Astrocyte (in vitro differentiated cells and primary cell): ENCODE results near the gene SV2A. TPM values are rescaled to one million over a fixed set of nuclear protein-coding genes. Genes with fewer than 3 reads are reported as not detected.

Experiments
- DNase-seq: peaks from one replicate; pipeline ENCODE4 v3.0.0-alpha.2; 2010; ENCODE audit warnings: low read depth
- FAIRE-seq: peaks from 2 replicates; lab custom pipeline; 2011; peaks lifted over from hg19 to GRCh38; lab: Jason Lieb, UNC
- H2AFZ ChIP-seq: 2 replicates; pipeline ENCODE4 v1.6.0; 2012; ENCODE audit warnings: low read depth, low read length, inconsistent platforms
- H3K27ac ChIP-seq: 2 replicates; pipeline ENCODE4 v1.5.1; 2011; ENCODE audit warnings: low read depth, low read length, inconsistent platforms
- H3K27me3 ChIP-seq: 2 replicates; pipeline ENCODE4 v1.6.0; 2011; ENCODE audit warnings: low read length, inconsistent platforms; ENCODE audit not compliant: insufficient read depth
- H3K36me3 ChIP-seq: 2 replicates; pipeline ENCODE4 v1.5.1; 2011; ENCODE audit warnings: low read length, inconsistent platforms; ENCODE audit not compliant: insufficient read depth
- H3K4me1 ChIP-seq: 2 replicates; pipeline ENCODE4 v1.5.1; 2011; ENCODE audit warnings: low read length, inconsistent platforms; ENCODE audit not compliant: insufficient read depth
- H3K4me2 ChIP-seq: 2 replicates; pipeline ENCODE4 v1.6.0; 2012; ENCODE audit warnings: low read length, inconsistent platforms
- H3K4me3 ChIP-seq: 2 replicates; pipeline ENCODE4 v1.5.1; 2011; ENCODE audit warnings: low read depth, mild to moderate bottlenecking, low read length, inconsistent platforms; ENCODE audit not compliant: insufficient read depth
- H3K79me2 ChIP-seq: 2 replicates; pipeline ENCODE4 v1.6.0; 2012; ENCODE audit warnings: mild to moderate bottlenecking, low read length, inconsistent platforms; ENCODE audit not compliant: insufficient read depth
- H3K9ac ChIP-seq: 2 replicates; pipeline ENCODE4 v1.6.0; 2012; ENCODE audit warnings: mild to moderate bottlenecking, low read length, inconsistent platforms
- H3K9me3 ChIP-seq: 2 replicates; pipeline ENCODE4 v1.5.1; 2012; ENCODE audit warnings: low read depth, mild to moderate bottlenecking, low read length, inconsistent platforms; ENCODE audit not compliant: insufficient read depth
- H4K20me1 ChIP-seq: 2 replicates; pipeline ENCODE4 v1.6.0; 2012; ENCODE audit warnings: low read length, inconsistent platforms; ENCODE audit not compliant: insufficient read depth
- H3K27ac Mint-ChIP-seq: one replicate; pipeline ENCODE4 v1.8.0; 2021; ENCODE audit warnings: mild to moderate bottlenecking, mixed read lengths; ENCODE audit not compliant: unreplicated experiment
- H3K27me3 Mint-ChIP-seq: one replicate; pipeline ENCODE4 v1.8.0; 2021; ENCODE audit warnings: low read depth, mixed read lengths; ENCODE audit not compliant: unreplicated experiment
- H3K36me3 Mint-ChIP-seq: one replicate; pipeline ENCODE4 v1.8.0; 2021; ENCODE audit warnings: low read depth, mixed read lengths; ENCODE audit not compliant: unreplicated experiment
- H3K4me1 Mint-ChIP-seq: one replicate; pipeline ENCODE4 v1.8.0; 2021; ENCODE audit warnings: low read depth, mixed read lengths; ENCODE audit not compliant: unreplicated experiment
- H3K4me3 Mint-ChIP-seq: one replicate; pipeline ENCODE4 v1.8.0; 2021; ENCODE audit warnings: mild to moderate bottlenecking, moderate library complexity, mixed read lengths; ENCODE audit not compliant: unreplicated experiment
- H3K9me3 Mint-ChIP-seq: one replicate; pipeline ENCODE4 v1.8.0; 2021; ENCODE audit warnings: mild to moderate bottlenecking, mixed read lengths; ENCODE audit not compliant: unreplicated experiment
- EZH2 ChIP-seq: IDR thresholded peaks from 2 replicates; pipeline ENCODE4 v1.6.1; 2012; ENCODE audit warnings: mild to moderate bottlenecking, low read length, inconsistent platforms; ENCODE audit not compliant: insufficient read depth
- total RNA-seq: library from RNA; stranded (reverse); gene quantifications from 2 replicates; pipeline ENCODE4 v1.2.1, GENCODE V29; 2021
- TF ChIP-seq, protein P1 (sequence below): IDR thresholded peaks from 2 replicates; pipeline ENCODE4 v1.5.1; 2011; ENCODE audit warnings: low read depth, mild to moderate bottlenecking, inconsistent platforms, low read length, moderate library complexity; ENCODE audit not compliant: insufficient read depth

Gene SV2A
- total RNA-seq, 1 donor from 2014 or later: 6.8 TPM

DNA sequence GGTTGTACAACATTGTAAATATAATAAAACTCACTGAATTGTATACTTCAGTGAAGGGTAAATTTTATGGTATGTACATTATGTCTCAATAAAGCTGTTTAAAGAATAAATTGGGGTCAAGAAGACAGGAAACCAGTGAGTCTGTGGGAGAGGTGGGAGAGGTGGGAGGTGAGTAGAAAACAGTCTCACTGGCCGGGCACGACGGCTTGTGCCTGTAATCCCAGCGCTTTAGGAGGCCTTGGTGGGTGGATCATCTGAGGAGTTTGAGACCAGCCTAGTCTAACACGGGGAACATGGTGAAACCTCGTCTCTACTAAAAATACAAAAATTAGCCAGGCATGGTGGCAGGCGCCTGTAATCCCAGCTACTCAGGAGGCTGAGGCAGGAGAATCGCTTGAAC lies 14.8 kb upstream of the SV2A start:
- Mint-ChIP-seq H3K9me3 (peaks cover 4% of the 10 kb centered on the region), H3K4me3 (no peak overlapping the region), H3K4me1 (peaks cover 27% of the 10 kb centered on the region), H3K36me3 (peaks cover 24% of the 10 kb centered on the region), H3K27me3 (no peaks in the 10 kb centered on the region), H3K27ac (no peak overlapping the region)
- peaks cover 3% of the 10 kb centered on the region for H3K36me3 ChIP-seq
- TF ChIP-seq, protein P1, sequence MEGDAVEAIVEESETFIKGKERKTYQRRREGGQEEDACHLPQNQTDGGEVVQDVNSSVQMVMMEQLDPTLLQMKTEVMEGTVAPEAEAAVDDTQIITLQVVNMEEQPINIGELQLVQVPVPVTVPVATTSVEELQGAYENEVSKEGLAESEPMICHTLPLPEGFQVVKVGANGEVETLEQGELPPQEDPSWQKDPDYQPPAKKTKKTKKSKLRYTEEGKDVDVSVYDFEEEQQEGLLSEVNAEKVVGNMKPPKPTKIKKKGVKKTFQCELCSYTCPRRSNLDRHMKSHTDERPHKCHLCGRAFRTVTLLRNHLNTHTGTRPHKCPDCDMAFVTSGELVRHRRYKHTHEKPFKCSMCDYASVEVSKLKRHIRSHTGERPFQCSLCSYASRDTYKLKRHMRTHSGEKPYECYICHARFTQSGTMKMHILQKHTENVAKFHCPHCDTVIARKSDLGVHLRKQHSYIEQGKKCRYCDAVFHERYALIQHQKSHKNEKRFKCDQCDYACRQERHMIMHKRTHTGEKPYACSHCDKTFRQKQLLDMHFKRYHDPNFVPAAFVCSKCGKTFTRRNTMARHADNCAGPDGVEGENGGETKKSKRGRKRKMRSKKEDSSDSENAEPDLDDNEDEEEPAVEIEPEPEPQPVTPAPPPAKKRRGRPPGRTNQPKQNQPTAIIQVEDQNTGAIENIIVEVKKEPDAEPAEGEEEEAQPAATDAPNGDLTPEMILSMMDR: no peak
- TF ChIP-seq EZH2: no peak
- H4K20me1 ChIP-seq: no peaks in the 10 kb centered on the region
- H3K9ac ChIP-seq: no peak overlapping the region
- no peak overlapping the region for H3K4me3 ChIP-seq
- H3K9me3 ChIP-seq: no peaks in the 10 kb centered on the region
- H2AFZ ChIP-seq: no peak overlapping the region
- no peak for FAIRE-seq
- no peaks in the 10 kb centered on the region for H3K27me3 ChIP-seq
- no peak overlapping the region for H3K4me2 ChIP-seq
- peaks cover 12% of the 10 kb centered on the region for H3K79me2 ChIP-seq
- no peak for DNase-seq
- no peak overlapping the region for H3K27ac ChIP-seq
- peaks cover 39% of the 10 kb centered on the region for H3K4me1 ChIP-seq

DNA sequence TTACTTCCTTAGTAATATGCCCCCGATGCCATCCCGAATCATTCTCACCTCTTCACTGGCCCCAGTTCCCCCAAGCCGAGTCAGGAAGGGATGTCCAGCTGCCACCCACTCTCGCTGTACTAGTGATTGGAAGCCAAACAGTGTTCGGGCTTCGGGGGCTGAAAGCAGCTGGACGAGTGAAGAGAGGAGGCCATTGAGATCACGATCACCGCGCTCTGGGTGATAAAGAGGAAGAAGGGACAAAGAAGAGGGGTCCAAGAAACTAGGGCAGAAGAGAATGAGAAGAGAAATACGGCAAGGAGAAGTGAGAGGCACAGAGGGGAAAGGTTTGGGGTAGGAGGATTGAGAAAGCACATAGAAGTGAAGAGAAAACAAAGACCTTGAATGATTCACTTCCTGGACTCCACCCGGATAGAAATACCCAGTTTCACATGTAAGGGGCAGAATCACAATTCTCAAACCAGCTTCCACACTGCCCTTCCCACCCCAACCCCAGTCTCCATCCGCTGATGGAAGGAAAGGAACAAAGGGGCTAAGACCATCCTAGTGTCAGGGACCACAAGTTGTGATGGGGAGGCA lies 13.7 kb upstream of the SV2A start:
- Histone ChIP-seq H3K9me3 (no peaks in the 10 kb centered on the region), H2AFZ (peak overlapping the region; percentile 5), H3K4me3 (no peak overlapping the region), H4K20me1 (peaks cover 10% of the 10 kb centered on the region), H3K27ac (peak overlapping the region; percentile 10), H3K9ac (no peak overlapping the region), H3K4me2 (peak overlapping the region; percentile 71), H3K27me3 (no peaks in the 10 kb centered on the region), H3K36me3 (peaks cover 5% of the 10 kb centered on the region), H3K4me1 (peaks cover 34% of the 10 kb centered on the region), H3K79me2 (peaks cover 23% of the 10 kb centered on the region)
- H3K27ac Mint-ChIP-seq: peak overlapping the region; percentile 55
- TF ChIP-seq, protein P1: no peak
- no peak for TF ChIP-seq EZH2
- peaks cover 29% of the 10 kb centered on the region for H3K36me3 Mint-ChIP-seq
- H3K27me3 Mint-ChIP-seq: no peaks in the 10 kb centered on the region
- FAIRE-seq: no peak
- peaks cover 20% of the 10 kb centered on the region for H3K4me1 Mint-ChIP-seq
- no peak for DNase-seq
- H3K4me3 Mint-ChIP-seq: no peak overlapping the region
- peaks cover 4% of the 10 kb centered on the region for H3K9me3 Mint-ChIP-seq

DNA sequence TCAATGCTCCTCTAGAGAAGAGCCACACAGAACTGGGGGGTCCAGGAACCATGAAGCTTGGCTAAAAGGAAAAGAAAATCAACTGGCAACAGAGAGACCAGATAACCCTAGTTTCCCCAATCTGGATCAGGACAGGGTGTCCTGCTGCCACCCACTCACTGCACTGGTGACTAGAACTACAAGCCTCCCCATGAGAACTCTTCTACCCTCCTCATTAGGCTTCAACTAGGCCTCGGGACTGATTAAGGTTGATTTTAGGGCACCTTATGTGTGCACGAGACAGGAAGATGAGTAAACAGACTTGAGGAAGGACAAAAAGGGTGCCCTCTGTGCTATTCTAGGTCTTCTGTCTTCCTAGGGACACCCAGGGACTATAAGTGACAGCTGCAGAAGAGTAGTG lies 12.2 kb upstream of the SV2A start:
- no peak for FAIRE-seq
- H3K4me1 ChIP-seq: peaks cover 31% of the 10 kb centered on the region

More for the DNA sequence above, 12.2 kb upstream of the SV2A start:
- Mint-ChIP-seq H3K9me3 (peaks cover 4% of the 10 kb centered on the region), H3K4me3 (no peak overlapping the region), H3K27me3 (no peaks in the 10 kb centered on the region), H3K36me3 (peaks cover 35% of the 10 kb centered on the region), H3K4me1 (peaks cover 28% of the 10 kb centered on the region), H3K27ac (no peak overlapping the region)
- Histone ChIP-seq H3K36me3 (peaks cover 18% of the 10 kb centered on the region), H3K27ac (no peak overlapping the region), H2AFZ (no peak overlapping the region), H3K9ac (no peak overlapping the region), H3K79me2 (peaks cover 27% of the 10 kb centered on the region), H3K9me3 (no peaks in the 10 kb centered on the region), H4K20me1 (peaks cover 24% of the 10 kb centered on the region), H3K4me3 (no peak overlapping the region), H3K27me3 (no peaks in the 10 kb centered on the region), H3K4me2 (no peak overlapping the region)
- TF ChIP-seq EZH2: no peak
- TF ChIP-seq, protein P1: no peak
- no peak for DNase-seq
